B cell (primary cell): ENCODE data around the gene MRPL10.

Experiments
- CTCF ChIP-seq: fragments of 200-600 bp; IDR thresholded peaks from one replicate; pipeline ENCODE4 v1.8.0; 2022; ENCODE audit warnings: antibody characterized with exemption, mild to moderate bottlenecking
- EZH2 ChIP-seq: IDR thresholded peaks from 2 replicates; pipeline ENCODE4 v1.6.1; 2012; ENCODE audit warnings: borderline replicate concordance, low read depth, mild to moderate bottlenecking, moderate library complexity, low read length; ENCODE audit not compliant: insufficient read depth, poor library complexity, severe bottlenecking

GRCh38 chr17:47840742-47841487, 9.6 kb upstream of the MRPL10 start, which contains the start of gene SCRN2:
- TF ChIP-seq EZH2 (no peak), CTCF (peak; percentile 94)
